ENCODE measurements around the gene FZD7. TPM values are rescaled to one million over a fixed set of nuclear protein-coding genes. Genes with fewer than 3 reads are reported as not detected.

Gene FZD7
- total RNA-seq: 1 to 10 TPM; 4.4 to 9.4 (median 6.4) TPM

GRCh38 chr2:202033317-202034248 is at the start of gene FZD7:
TSS of gene FZD7 (plus strand) at chr2:202033855. CDS start at chr2:202034648, 793 bp downstream.
- Histone ChIP-seq H3K27me3 (no peaks in the 10 kb centered on the region), H3K9me3 (no peaks in the 10 kb centered on the region), H3K4me3 (peak within 1 kb of the TSS; percentile 80 to 97 (median 92)), H3K4me1 (peaks cover 33 to 45% of the 10 kb centered on the region in 2 donors), H3K27ac (peak within 1 kb of the TSS; percentile 98 to 100 (median 99)), H3K36me3 (no peaks in the 10 kb centered on the region)
- TF ChIP-seq POLR2A (IDR thresholded peaks at IDR 0.05) (peak; percentile 95 to 97), CTCF (IDR thresholded peaks at IDR 0.05 in 4 of 5, conservative IDR thresholded peaks at IDR 0.05 in 1 of 5) (peak in 3 of 5 experiments; percentile 14 to 44 (median 27))
- intact Hi-C loops (cut with DNase I; ENCODE audit: low total_unique reads) (loop anchor here (2.0 to 10.0 kb wide), 6 partner anchors 101 to 981 kb away; partner anchors contain the start of genes ALS2, NBEAL1 and NOP58), in situ Hi-C loops (cut with MboI; ENCODE audit: low sequenced_read_pairs in 4 of 4) (loop anchor here in 1 of 4 donors (10.0 kb wide), 1 partner anchor 149 kb away; no protein-coding TSS in a partner anchor)
- peak; percentile 90 to 92 for DNase-seq
- peak; percentile 60 to 63 for ATAC-seq

- in situ Hi-C loops (cut with MboI; ENCODE audit: low sequenced_read_pairs in 4 of 4) (no loop called here), intact Hi-C loops (cut with DNase I; ENCODE audit: low total_unique reads) (no loop called here)
- H3K27ac ChIP-seq: no peak overlapping the region
- no peaks in the 10 kb centered on the region for H3K9me3 ChIP-seq
- H3K36me3 ChIP-seq: no peaks in the 10 kb centered on the region
- no peaks in the 10 kb centered on the region for H3K27me3 ChIP-seq
- DNase-seq (no peak), ATAC-seq (no peak)
- no peaks in the 10 kb centered on the region for H3K4me1 ChIP-seq
- TF ChIP-seq POLR2A (IDR thresholded peaks at IDR 0.05): no peak
- TF ChIP-seq CTCF (IDR thresholded peaks at IDR 0.05 in 4 of 5, conservative IDR thresholded peaks at IDR 0.05 in 1 of 5): no peak
- H3K4me3 ChIP-seq: no peak overlapping the region
Observed at GRCh38 chr2:201984333-201984732, 49.3 kb upstream of the FZD7 start.

- TF ChIP-seq POLR2A (IDR thresholded peaks at IDR 0.05) (no peak), CTCF (IDR thresholded peaks at IDR 0.05 in 4 of 5, conservative IDR thresholded peaks at IDR 0.05 in 1 of 5) (no peak)
- H3K4me3 ChIP-seq: no peak overlapping the region
- no peak overlapping the region for H3K27ac ChIP-seq
- no peaks in the 10 kb centered on the region for H3K4me1 ChIP-seq
- DNase-seq: no peak
- ATAC-seq: no peak
- H3K27me3 ChIP-seq: no peaks in the 10 kb centered on the region
- intact Hi-C loops (cut with DNase I; ENCODE audit: low total_unique reads) (no loop called here), in situ Hi-C loops (cut with MboI; ENCODE audit: low sequenced_read_pairs in 4 of 4) (no loop called here)
- H3K9me3 ChIP-seq: no peaks in the 10 kb centered on the region
- no peaks in the 10 kb centered on the region for H3K36me3 ChIP-seq
Observed at GRCh38 chr2:201984800-201985525, 48.7 kb upstream of the FZD7 start.

GRCh38 chr2:201985728-201986462 is 47.8 kb upstream of the FZD7 start:
- Histone ChIP-seq H3K9me3 (no peaks in the 10 kb centered on the region), H3K4me3 (no peak overlapping the region), H3K36me3 (no peaks in the 10 kb centered on the region), H3K4me1 (no peaks in the 10 kb centered on the region), H3K27ac (no peak overlapping the region), H3K27me3 (no peaks in the 10 kb centered on the region)
- TF ChIP-seq POLR2A (IDR thresholded peaks at IDR 0.05) (no peak), CTCF (IDR thresholded peaks at IDR 0.05 in 4 of 5, conservative IDR thresholded peaks at IDR 0.05 in 1 of 5) (no peak)
- DNase-seq: no peak
- in situ Hi-C loops (cut with MboI; ENCODE audit: low sequenced_read_pairs in 4 of 4) (no loop called here), intact Hi-C loops (cut with DNase I; ENCODE audit: low total_unique reads) (no loop called here)
- no peak for ATAC-seq

Measured in gastrocnemius medialis (tissue), 4 donors.